Cerebellar nuclear complex (tissue), 1 donor: ENCODE measurements around the gene SURF6.
"Not testable (repeated sequence)": the region's sequence is repeated elsewhere in the genome, so short reads cannot be mapped to it uniquely, and the experiment has no call there.

Experiments
- DNase-seq, 2 experiments: peaks; one replicate each; lab custom pipeline; 2025; lab: John Stamatoyannopoulos, UW

Gene SURF6

DNA sequence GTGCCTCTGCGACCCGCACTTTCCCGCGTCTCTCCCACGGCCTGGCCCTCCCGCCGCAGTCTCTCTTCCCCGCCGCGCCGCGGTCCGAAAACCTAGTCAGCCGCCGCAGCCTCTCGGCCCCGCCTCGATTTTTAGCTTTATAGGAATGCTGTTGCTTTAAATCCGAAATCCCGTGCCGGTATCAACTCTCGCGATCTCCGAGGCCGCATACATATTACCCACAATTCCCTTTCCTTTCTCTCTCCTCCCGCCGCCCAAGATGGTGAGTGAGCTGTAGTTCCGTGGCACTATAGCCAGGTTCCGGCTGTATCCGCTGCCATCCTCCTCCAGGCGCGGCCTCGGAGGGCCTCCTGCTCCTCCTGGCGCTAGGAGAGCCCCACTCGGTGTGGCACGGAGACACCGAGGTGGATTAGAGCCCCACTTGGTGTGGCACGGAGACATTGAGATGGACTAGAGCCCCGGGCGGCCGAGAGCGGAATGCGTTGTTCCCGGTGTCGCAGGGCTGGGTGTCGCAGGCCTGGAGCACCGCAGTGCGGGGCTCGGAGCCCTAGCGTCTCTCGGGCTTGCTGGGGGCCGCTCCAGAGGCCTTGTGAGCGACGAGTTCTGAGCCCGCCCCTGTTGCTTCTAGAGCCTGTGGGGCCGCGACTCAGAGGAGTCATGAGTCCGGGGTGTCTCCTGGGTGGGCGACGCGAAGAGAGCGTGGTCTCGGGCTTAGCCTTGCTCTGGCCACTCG is 12.2 kb upstream of the SURF6 start, which contains the start of the genes MED22 and RPL7A:
Gene MED22, minus strand, starts transcription at position 147 of the 733 bp plus-strand sequence. CDS start 1,469 bp downstream, outside the sequence.
Gene RPL7A, plus strand, starts transcription at position 234 of the 733 bp plus-strand sequence. Its CDS starts 26 bp downstream, at position 260.
- peak; percentile 34 to 88 for DNase-seq

GRCh38 chr9:133347515-133347984 is 11.6 kb upstream of the SURF6 start:
- DNase-seq = no peak

DNA sequence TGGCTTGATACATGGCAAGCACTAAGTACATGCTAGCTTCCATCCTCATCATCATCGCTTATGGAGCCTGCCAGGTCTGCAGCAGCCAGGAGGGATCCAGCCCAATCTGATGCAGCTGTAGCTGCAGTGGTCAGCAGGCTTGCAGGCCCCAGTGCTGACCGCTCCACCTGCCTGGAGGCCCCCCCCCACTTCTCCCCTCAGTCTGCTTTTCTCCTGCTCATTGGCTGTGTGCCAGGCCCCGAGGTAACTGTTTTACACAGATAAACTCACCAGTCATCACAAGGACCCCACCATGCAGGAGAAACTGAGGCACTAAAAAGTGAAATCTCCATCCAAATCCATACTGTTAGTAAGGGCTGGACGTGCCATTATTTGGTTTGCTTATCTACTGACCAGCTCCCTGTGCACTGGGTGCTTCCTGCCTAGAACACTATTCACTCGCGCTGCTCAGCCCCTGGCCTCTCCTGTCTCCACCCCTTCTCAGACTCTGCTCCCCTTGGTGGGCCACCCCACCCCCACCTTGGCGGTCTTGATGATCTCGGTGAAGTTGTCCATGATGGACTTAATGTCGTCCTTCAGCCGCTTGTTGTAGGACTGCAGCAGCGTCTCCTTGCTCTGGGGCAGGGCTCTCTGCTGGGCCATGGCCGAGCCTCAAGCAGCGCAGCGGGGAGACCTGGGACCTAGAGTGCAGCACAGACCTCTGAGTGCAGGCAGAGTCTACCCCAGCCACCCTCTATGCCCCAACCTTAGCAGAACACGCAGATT is 10.2 kb upstream of the SURF6 start:
- DNase-seq = no peak

GRCh38 chr9:133345596-133345995 is 9.6 kb upstream of the SURF6 start:
- no peak for DNase-seq

DNA sequence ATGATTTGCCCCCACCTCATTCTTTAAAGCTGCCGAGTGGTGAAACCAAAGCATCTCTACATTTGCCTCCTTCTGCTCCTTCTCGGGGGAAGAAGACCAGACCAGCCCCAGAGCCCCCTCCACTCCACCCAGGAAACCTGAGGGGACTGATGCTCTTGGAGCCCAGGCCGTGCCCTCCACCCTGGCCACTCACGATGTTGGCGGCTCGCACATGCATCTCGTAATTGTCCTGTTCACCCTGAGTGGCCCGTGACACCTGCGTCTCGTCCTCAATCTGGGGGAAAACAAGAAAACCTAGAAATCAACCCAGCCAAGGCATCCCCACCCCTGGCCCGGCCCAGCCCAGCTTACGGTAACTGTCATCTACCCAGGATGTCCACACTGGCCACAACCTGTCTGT is 9.0 kb upstream of the SURF6 start:
- DNase-seq = no peak

DNA sequence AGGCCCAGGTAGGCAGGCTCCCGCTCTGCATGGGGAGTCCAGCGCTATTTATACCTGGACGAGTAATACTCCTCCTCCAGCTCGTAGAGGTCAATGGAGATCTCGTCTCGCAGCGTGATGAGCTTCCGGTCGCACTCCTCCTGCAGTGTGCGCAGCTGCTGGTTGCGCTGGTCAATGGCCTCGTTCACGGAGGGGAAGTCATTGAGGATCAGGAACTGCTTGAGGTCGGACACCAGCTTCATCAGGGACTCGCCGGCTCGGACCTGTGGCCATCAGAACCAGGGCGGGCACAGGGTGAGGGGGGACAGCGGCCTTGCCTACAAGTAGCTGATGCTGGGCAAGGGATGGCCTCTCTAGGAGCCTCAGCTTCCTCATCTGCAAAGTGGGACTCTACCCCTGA is 8.1 kb upstream of the SURF6 start:
- DNase-seq = no peak

- no peak for DNase-seq
These were observed 6.6 kb upstream of the SURF6 start for GRCh38 chr9:133342570-133342969.

GRCh38 chr9:133342069-133342406 is 6.0 kb upstream of the SURF6 start:
- DNase-seq = no peak

DNA sequence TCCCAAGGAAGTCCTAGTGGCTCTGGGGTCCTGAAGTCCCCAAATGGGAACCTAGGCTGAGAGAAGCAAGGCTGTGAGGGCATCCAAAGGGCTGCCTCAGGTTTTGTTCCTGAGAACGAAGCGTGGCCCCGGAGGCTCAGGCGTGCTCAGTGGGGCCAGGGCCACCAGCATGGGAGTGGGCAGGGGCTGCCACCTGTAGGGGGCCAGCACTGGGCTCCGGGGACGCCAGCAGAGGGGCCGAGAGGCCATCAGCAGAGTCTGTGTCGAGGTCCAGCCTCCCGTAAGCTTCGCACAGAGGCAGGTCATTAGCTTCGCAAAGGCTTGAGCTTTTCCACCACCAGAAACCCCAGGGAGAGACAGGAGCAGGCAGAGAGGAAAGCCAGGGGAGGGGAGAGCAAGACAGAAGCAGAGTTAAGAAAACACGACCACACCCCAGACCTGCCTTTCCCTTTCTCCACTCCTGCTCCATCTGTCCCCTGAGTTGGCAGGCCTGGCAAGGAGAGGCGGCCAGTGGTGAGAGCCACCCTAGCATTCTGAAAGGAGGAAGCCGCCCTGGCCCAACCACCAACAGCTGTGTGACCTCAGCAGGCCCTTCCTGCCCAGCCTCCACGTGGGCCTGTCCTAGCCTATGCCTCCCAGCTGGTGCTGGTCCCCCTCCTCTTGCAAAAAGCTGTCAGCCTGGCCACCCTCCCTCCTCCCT is 5.5 kb upstream of the SURF6 start:
- no peak for DNase-seq

DNA sequence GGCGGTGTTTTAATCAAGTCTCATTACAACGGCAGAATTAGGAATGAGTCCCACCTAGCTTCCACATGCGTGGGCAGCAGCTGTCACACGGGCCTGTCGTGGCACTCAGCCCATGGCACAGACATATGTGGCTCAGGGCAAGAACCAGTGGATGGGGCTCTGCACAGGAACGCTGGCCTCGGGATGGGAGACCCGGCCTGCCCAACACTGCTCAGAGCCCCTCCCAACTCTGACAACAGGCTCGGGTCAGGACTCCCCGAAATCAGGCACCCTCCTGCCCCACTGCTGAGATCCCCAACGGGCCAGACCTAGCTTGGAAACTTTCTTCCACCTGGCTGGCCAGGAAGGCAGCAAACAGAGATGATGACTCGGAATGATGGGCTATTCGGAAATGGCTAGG is 4.9 kb upstream of the SURF6 start:
- no peak for DNase-seq

GRCh38 chr9:133340256-133340655 is 4.3 kb upstream of the SURF6 start:
- DNase-seq = no peak

DNA sequence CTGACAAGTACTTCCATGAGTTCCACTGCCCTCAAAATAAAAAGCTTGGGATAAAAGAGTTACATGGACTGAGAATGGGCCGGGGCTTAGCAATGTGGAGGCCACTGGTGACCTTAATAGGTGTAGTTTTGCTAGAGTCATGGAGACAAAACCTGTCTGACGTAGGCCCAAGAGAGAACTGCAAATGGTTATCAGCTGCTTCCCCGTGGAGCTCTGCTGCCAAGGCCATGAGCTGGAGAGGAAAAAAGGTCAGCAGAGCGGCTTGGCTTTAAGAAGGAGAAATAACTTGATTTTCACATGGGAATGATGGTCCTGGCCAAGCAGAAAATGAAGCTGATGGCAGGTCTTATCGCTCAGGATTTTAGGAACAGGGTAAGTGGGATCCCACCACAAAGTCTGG is 3.7 kb upstream of the SURF6 start:
- no peak for DNase-seq

GRCh38 chr9:133334888-133335287 is 1.1 kb downstream of the SURF6 start:
- not testable (repeated sequence) for DNase-seq

- DNase-seq = no peak
These were observed 1.8 kb downstream of the SURF6 start for GRCh38 chr9:133334161-133334560.

DNA sequence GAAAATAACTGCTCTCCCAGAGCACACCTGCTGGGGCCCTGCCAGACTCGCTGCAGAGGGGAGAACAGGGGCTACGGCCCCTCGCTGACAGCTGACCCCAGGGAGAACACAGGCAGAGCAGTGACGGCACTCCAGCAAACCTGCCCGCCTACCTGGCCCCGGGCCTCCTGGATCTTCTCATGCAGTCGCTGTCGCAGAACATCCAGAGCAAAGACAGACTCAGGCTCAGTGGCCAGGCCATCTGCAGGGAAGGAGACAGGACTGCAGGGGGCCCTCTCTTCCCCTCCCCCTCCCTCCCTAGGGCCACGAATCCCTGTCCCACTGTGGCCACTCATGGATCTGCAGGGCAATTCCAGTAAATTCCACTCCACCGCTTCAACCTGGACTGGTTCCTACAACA is 2.4 kb downstream of the SURF6 start:
- DNase-seq = no peak

GRCh38 chr9:133333011-133333410 is 3.0 kb downstream of the SURF6 start:
- no peak for DNase-seq

- DNase-seq = no peak
These were observed 3.6 kb downstream of the SURF6 start for GRCh38 chr9:133332381-133332730.

DNA sequence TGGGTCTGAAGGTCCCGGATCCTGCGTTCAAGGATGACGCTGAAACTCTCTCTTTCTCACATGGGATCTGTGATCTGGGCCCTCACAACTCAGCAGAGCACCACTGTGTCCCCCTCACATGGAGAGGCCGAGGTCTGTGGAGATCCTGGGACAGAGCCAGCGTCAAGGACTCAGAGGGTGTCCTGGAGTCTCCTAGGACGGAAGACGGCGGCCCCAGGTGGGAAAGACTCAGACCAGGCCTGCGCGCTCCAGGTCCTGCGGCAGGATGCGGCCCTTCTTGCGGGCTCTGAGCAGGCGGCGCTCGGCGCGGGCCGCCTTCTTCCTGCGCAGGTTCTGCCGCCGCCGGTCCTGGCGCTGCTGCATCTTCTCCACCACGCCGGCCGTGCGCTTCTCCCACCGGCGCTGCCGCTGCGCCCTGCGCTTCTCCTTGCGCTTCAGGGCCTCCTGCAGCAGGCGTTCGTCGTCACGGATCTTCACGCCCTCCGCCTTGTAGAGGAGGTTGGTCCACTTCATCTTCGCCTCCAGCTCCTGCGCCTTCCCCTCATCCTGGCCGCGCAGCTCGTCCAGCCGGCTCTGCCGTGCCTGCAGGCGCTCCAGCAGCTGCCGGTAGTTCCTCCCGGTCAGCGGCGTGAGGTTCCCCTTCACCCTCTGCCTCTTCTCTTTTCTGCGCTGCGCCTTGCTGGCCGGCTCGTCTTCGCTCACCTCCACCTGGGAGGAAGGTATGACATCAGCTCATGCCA is 4.2 kb downstream of the SURF6 start:
- no peak for DNase-seq

DNA sequence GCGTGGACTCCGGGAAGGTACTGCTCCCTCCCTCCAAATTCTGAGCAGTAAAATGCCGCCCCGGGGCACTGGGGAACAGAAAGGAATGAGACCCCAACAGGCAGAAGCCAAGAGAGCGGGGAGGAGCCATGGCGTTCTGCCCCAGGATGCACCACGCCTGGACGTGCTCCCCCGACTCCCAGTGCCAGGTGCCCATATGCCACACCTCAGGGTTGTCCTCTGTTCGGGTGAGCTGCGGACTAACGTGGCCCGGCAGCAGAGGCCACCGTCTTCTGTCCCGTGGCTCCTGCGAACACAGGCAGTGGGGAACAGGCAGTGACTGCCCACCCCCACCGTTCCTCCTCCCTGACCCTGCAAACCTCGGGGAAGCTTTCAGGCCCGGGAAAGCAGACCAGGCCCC is 4.8 kb downstream of the SURF6 start:
- DNase-seq = no peak

GRCh38 chr9:133329306-133330156 is 6.5 kb downstream of the SURF6 start:
- not testable (repeated sequence) for DNase-seq
